Stimulated activated naive CD8-positive, alpha-beta T cell treated with anti-CD3 and anti-CD28 coated beads, Interleukin-15, amount 100 ng/mL, for 72 hours (primary cell): Measurements from ENCODE around the gene FZR1.
"Not testable (repeated sequence)": the region's sequence is repeated elsewhere in the genome, so short reads cannot be mapped to it uniquely, and the experiment has no call there.

Source experiments
- ATAC-seq: fragments of 150-1000 bp; cut with Tn5 transposase; 2 replicates; pipeline ENCODE4 v1.10.0; 2021; ENCODE audit warnings: mild to moderate bottlenecking, moderate library complexity
- DNase-seq, 2 donors: peaks; one replicate each; pipeline ENCODE4 v3.0.0; 2021 to 2022
- H3K27ac Mint-ChIP-seq, 2 donors: one replicate each; pipeline ENCODE4 v1.8.0; 2022; ENCODE audit warnings: mild to moderate bottlenecking in 2 of 2, mixed read lengths in 2 of 2, moderate library complexity in 2 of 2
- H3K27me3 Mint-ChIP-seq: one replicate; pipeline ENCODE4 v1.8.0; 2022; ENCODE audit warnings: mixed read lengths
- H3K4me1 Mint-ChIP-seq: one replicate; pipeline ENCODE4 v1.8.0; 2022; ENCODE audit warnings: mild to moderate bottlenecking, mixed read lengths
- H3K4me3 Mint-ChIP-seq, 2 donors: one replicate each; pipeline ENCODE4 v1.8.0; 2022; ENCODE audit warnings: mild to moderate bottlenecking in 2 of 2, mixed read lengths in 2 of 2, moderate library complexity in 1 of 2
- H3K9me3 Mint-ChIP-seq, 2 donors: one replicate each; pipeline ENCODE4 v1.8.0; 2022; ENCODE audit warnings: mixed read lengths in 2 of 2

FZR1 gene

GRCh38 chr19:3527238-3527910 is 21.3 kb downstream of the FZR1 start:
- H3K4me3 Mint-ChIP-seq = no peak overlapping the region
- DNase-seq (no peak), ATAC-seq (no peak)
- H3K27ac Mint-ChIP-seq = peak overlapping the region in 1 of 2 donors; percentile 79
- no peaks in the 10 kb centered on the region for H3K27me3 Mint-ChIP-seq
- H3K4me1 Mint-ChIP-seq = peaks cover under 1% of the 10 kb centered on the region
- H3K9me3 Mint-ChIP-seq = no peaks in the 10 kb centered on the region

DNA sequence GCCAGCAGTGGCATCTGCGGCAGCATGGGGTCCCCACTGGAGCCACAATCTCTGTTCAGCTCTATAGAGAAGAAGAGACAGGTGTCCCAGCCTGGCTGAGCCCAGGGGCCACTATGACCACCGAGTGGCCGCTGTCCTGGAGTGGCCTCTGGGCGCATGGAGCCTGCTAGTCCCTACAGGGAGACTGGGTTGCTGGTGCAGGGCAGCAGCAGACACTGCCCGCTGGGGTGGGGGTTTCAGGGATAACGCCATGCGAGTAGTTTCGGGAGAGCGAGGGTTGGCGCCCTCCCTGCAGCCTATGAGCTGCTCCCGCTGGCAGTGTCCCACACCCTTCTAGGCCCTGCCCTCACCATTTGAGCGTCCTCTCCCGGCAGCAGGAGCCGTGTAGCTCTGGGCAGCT is 22.0 kb downstream of the FZR1 start:
- Mint-ChIP-seq H3K27me3 (no peaks in the 10 kb centered on the region), H3K9me3 (no peaks in the 10 kb centered on the region), H3K27ac (no peak overlapping the region), H3K4me3 (no peak overlapping the region), H3K4me1 (no peaks in the 10 kb centered on the region)
- ATAC-seq (no peak), DNase-seq (no peak)

GRCh38 chr19:3528539-3529211 is 22.6 kb downstream of the FZR1 start:
- no peak overlapping the region for H3K4me3 Mint-ChIP-seq
- no peak for ATAC-seq
- no peaks in the 10 kb centered on the region for H3K27me3 Mint-ChIP-seq
- no peak for DNase-seq
- no peaks in the 10 kb centered on the region for H3K9me3 Mint-ChIP-seq
- no peaks in the 10 kb centered on the region for H3K4me1 Mint-ChIP-seq
- no peak overlapping the region for H3K27ac Mint-ChIP-seq

- not testable (repeated sequence) for DNase-seq, H3K27ac Mint-ChIP-seq, H3K4me1 Mint-ChIP-seq, H3K9me3 Mint-ChIP-seq, H3K4me3 Mint-ChIP-seq, ATAC-seq, H3K27me3 Mint-ChIP-seq
These were observed 23.2 kb downstream of the FZR1 start for GRCh38 chr19:3529299-3529698.

- Mint-ChIP-seq H3K27ac (no peak overlapping the region), H3K4me1 (no peaks in the 10 kb centered on the region), H3K9me3 (no peaks in the 10 kb centered on the region), H3K4me3 (no peak overlapping the region), H3K27me3 (no peaks in the 10 kb centered on the region)
- ATAC-seq = no peak
- DNase-seq = no peak
These were observed 24.3 kb downstream of the FZR1 start for GRCh38 chr19:3530389-3530788.

DNA sequence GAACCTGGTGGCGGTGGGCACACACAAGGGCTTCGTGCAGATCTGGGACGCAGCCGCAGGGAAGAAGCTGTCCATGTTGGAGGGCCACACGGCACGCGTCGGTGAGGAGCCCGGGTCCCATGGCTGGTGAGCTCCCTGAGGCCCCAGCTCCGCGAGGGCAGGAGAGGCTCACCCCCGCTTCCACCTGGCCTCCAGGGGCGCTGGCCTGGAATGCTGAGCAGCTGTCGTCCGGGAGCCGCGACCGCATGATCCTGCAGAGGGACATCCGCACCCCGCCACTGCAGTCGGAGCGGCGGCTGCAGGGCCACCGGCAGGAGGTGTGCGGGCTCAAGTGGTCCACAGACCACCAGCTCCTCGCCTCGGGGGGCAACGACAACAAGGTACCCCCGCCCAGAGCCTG is 25.6 kb downstream of the FZR1 start:
- no peaks in the 10 kb centered on the region for H3K4me1 Mint-ChIP-seq
- no peak for DNase-seq
- no peak for ATAC-seq
- H3K27ac Mint-ChIP-seq = no peak overlapping the region
- no peak overlapping the region for H3K4me3 Mint-ChIP-seq
- H3K9me3 Mint-ChIP-seq = no peaks in the 10 kb centered on the region
- no peaks in the 10 kb centered on the region for H3K27me3 Mint-ChIP-seq

DNA sequence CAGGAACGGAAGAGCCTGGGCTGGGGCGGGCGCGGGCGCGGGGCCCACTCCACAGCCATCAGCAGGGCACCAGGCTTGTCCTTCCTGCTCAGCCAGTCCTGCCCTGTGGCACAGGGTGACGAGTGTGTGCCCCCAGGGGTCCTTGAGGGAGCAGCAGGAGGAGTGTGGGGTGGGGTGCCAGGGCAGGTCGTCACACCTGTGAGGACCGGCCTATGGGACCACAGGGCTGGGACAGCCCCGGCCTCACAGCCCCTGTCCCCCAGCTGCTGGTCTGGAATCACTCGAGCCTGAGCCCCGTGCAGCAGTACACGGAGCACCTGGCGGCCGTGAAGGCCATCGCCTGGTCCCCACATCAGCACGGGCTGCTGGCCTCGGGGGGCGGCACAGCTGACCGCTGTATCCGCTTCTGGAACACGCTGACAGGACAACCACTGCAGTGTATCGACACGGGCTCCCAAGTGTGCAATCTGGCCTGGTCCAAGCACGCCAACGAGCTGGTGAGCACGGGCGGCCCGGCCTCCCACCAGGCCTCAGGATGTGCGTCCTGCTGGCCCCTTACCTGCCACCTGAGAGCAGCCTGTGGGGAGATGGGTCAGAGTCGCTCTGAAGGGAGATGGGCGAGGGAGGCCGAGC is 26.2 kb downstream of the FZR1 start:
- H3K9me3 Mint-ChIP-seq = no peaks in the 10 kb centered on the region
- no peak overlapping the region for H3K4me3 Mint-ChIP-seq
- H3K4me1 Mint-ChIP-seq = peaks cover 2% of the 10 kb centered on the region
- no peak for DNase-seq
- H3K27ac Mint-ChIP-seq = no peak overlapping the region
- no peaks in the 10 kb centered on the region for H3K27me3 Mint-ChIP-seq
- ATAC-seq = no peak

- ATAC-seq = no peak
- Mint-ChIP-seq H3K4me1 (peaks cover 7% of the 10 kb centered on the region), H3K27ac (no peak overlapping the region), H3K9me3 (no peaks in the 10 kb centered on the region), H3K27me3 (no peaks in the 10 kb centered on the region), H3K4me3 (no peak overlapping the region)
- no peak for DNase-seq
These were observed 26.9 kb downstream of the FZR1 start for GRCh38 chr19:3533033-3533432.

- H3K27me3 Mint-ChIP-seq = no peaks in the 10 kb centered on the region
- no peaks in the 10 kb centered on the region for H3K9me3 Mint-ChIP-seq
- no peak overlapping the region for H3K27ac Mint-ChIP-seq
- no peak overlapping the region for H3K4me3 Mint-ChIP-seq
- H3K4me1 Mint-ChIP-seq = peaks cover 7% of the 10 kb centered on the region
- ATAC-seq = no peak
- DNase-seq = no peak
These were observed 27.6 kb downstream of the FZR1 start for GRCh38 chr19:3533563-3534216.

GRCh38 chr19:3534375-3535234 is 28.5 kb downstream of the FZR1 start:
- no peak for ATAC-seq
- H3K27ac Mint-ChIP-seq = no peak overlapping the region
- no peak overlapping the region for H3K4me3 Mint-ChIP-seq
- H3K27me3 Mint-ChIP-seq = no peaks in the 10 kb centered on the region
- no peak for DNase-seq
- peaks cover 7% of the 10 kb centered on the region for H3K4me1 Mint-ChIP-seq
- H3K9me3 Mint-ChIP-seq = no peaks in the 10 kb centered on the region

DNA sequence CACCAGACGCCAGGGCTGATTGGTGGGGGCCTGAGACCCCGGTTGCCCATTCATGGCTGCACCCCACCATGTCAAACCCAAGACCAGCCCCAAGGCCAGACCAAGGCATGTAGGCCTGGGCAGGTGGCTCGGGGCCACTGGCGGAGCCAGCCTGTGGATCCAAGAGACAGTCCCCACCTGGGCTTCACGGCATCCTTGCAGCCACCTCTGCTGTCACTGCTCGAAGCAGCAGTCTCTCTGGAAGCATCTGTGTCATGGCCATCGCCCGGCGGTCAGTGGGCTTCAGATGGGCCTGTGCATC is 29.1 kb downstream of the FZR1 start:
- Mint-ChIP-seq H3K9me3 (no peaks in the 10 kb centered on the region), H3K4me3 (no peak overlapping the region), H3K27ac (no peak overlapping the region), H3K27me3 (no peaks in the 10 kb centered on the region), H3K4me1 (peaks cover 7% of the 10 kb centered on the region)
- DNase-seq (no peak), ATAC-seq (no peak)

DNA sequence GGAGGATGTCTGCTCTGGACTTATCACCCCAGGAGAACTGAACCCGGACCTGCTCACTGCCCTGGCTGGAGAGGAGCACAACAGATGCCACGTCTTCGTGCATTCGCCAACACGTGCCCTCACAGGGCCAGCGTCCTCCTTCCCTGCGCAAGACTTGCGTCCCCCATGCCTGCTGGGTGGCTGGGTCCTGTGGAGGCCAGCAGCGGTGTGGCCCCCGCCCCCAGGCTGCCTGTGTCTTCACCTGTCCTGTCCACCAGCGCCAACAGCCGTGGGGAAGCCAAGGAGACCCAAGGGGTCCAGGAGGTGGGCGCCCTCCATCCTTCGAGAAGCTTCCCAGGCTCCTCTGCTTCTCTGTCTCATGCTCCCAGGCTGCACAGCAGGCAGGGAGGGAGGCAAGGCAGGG is 29.5 kb downstream of the FZR1 start:
- Mint-ChIP-seq H3K27ac (no peak overlapping the region), H3K27me3 (no peaks in the 10 kb centered on the region), H3K4me3 (no peak overlapping the region), H3K9me3 (no peaks in the 10 kb centered on the region), H3K4me1 (peaks cover 7% of the 10 kb centered on the region)
- ATAC-seq (no peak), DNase-seq (no peak)

GRCh38 chr19:3535981-3536380 is 29.9 kb downstream of the FZR1 start:
- no peaks in the 10 kb centered on the region for H3K27me3 Mint-ChIP-seq
- peak overlapping the region in 1 of 2 donors; percentile 50 for H3K27ac Mint-ChIP-seq
- peaks cover 7% of the 10 kb centered on the region for H3K4me1 Mint-ChIP-seq
- no peak for ATAC-seq
- DNase-seq = no peak
- H3K9me3 Mint-ChIP-seq = no peaks in the 10 kb centered on the region
- H3K4me3 Mint-ChIP-seq = no peak overlapping the region

- DNase-seq (no peak), ATAC-seq (no peak)
- H3K9me3 Mint-ChIP-seq = no peaks in the 10 kb centered on the region
- no peaks in the 10 kb centered on the region for H3K27me3 Mint-ChIP-seq
- H3K27ac Mint-ChIP-seq = peak overlapping the region in 1 of 2 donors; percentile 48
- H3K4me3 Mint-ChIP-seq = no peak overlapping the region
- H3K4me1 Mint-ChIP-seq = peaks cover 7% of the 10 kb centered on the region
These were observed 30.5 kb downstream of the FZR1 start for GRCh38 chr19:3536429-3537100.

DNA sequence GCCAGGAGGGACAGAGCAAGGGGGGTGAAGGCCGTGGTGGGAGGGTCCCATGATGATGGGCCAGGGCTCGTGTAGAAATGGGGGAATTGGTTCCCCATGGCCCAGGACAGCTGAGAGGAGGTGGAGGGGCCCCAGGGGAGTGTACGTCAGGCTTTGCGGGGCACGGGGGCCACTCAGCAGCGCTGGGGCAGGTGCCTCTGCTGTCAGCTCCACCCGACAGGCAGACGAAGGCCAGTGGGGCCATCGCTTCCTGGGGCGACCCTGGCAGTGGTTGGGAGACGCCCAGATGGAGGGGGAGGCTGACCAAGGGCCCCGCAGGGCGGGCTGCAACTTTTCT is 31.0 kb downstream of the FZR1 start:
- no peak overlapping the region for H3K27ac Mint-ChIP-seq
- peak overlapping the region in 1 of 2 donors; percentile 21 for H3K4me3 Mint-ChIP-seq
- no peaks in the 10 kb centered on the region for H3K9me3 Mint-ChIP-seq
- DNase-seq (no peak), ATAC-seq (no peak)
- H3K4me1 Mint-ChIP-seq = peaks cover 7% of the 10 kb centered on the region
- H3K27me3 Mint-ChIP-seq = no peaks in the 10 kb centered on the region
